H9 (cell line): ENCODE data around the gene IKBKG. TPM values are rescaled to one million over a fixed set of nuclear protein-coding genes. Genes with fewer than 3 reads are reported as not detected.

Source experiments
- DNase-seq: peaks from one replicate; pipeline ENCODE4 v3.0.0-alpha.2; 2017
- H2AFZ ChIP-seq: one replicate; pipeline ENCODE4 v1.6.1; 2013; ENCODE audit warnings: mild to moderate bottlenecking, low read length, control low read depth, moderate library complexity
- H2AK5ac ChIP-seq: 2 replicates; pipeline ENCODE4 v1.6.1; 2013; ENCODE audit warnings: low read length, control low read depth, mixed read lengths; ENCODE audit not compliant: insufficient read length
- H2BK120ac ChIP-seq: one replicate; pipeline ENCODE4 v1.6.1; 2013; ENCODE audit warnings: low read depth, mild to moderate bottlenecking, low read length, control low read depth, inconsistent platforms; ENCODE audit not compliant: poor library complexity, severe bottlenecking
- H2BK12ac ChIP-seq: 2 replicates; pipeline ENCODE4 v1.6.1; 2013; ENCODE audit warnings: low read length, control low read depth, mixed read lengths, low read depth; ENCODE audit not compliant: insufficient read length
- H2BK15ac ChIP-seq: 2 replicates; pipeline ENCODE4 v1.6.1; 2013; ENCODE audit warnings: low read depth, low read length, control low read depth
- H2BK20ac ChIP-seq: one replicate; pipeline ENCODE4 v1.6.1; 2013; ENCODE audit warnings: low read depth, mild to moderate bottlenecking, low read length, control low read depth, inconsistent platforms; ENCODE audit not compliant: poor library complexity, severe bottlenecking
- H2BK5ac ChIP-seq: 2 replicates; pipeline ENCODE4 v1.6.1; 2013; ENCODE audit warnings: low read length, control low read depth, mixed read lengths; ENCODE audit not compliant: insufficient read length
- H3K14ac ChIP-seq: 2 replicates; pipeline ENCODE4 v1.6.1; 2013; ENCODE audit warnings: low read length, control low read depth; ENCODE audit not compliant: insufficient read depth
- H3K18ac ChIP-seq: 2 replicates; pipeline ENCODE4 v1.6.1; 2013; ENCODE audit warnings: low read depth, mild to moderate bottlenecking, mixed read lengths, low read length, control low read depth; ENCODE audit not compliant: insufficient read length
- H3K23ac ChIP-seq: 2 replicates; pipeline ENCODE4 v1.6.1; 2013; ENCODE audit warnings: low read length, control low read depth, mixed read lengths, low read depth; ENCODE audit not compliant: insufficient read length
- H3K23me2 ChIP-seq: 2 replicates; pipeline ENCODE4 v1.6.1; 2013; ENCODE audit warnings: low read depth, mild to moderate bottlenecking, mixed read lengths, low read length, control low read depth; ENCODE audit not compliant: insufficient read length, poor library complexity, severe bottlenecking
- H3K27ac ChIP-seq: 2 replicates; pipeline ENCODE4 v1.5.1; 2013; ENCODE audit warnings: low read length, control low read depth, mixed read lengths, low read depth; ENCODE audit not compliant: insufficient read length
- H3K27me3 ChIP-seq: 2 replicates; pipeline ENCODE4 v1.6.1; 2013; ENCODE audit warnings: low read length, control low read depth, inconsistent platforms; ENCODE audit not compliant: insufficient read depth
- H3K4ac ChIP-seq: 2 replicates; pipeline ENCODE4 v1.6.1; 2013; ENCODE audit warnings: low read depth, mild to moderate bottlenecking, control low read depth, inconsistent platforms, low read length, moderate library complexity
- H3K4me1 ChIP-seq: 2 replicates; pipeline ENCODE4 v1.6.1; 2013; ENCODE audit warnings: low read length, control low read depth, inconsistent platforms; ENCODE audit not compliant: insufficient read depth
- H3K4me2 ChIP-seq: 2 replicates; pipeline ENCODE4 v1.6.1; 2013; ENCODE audit warnings: low read length, control low read depth, mixed read lengths; ENCODE audit not compliant: insufficient read length, insufficient read depth
- H3K56ac ChIP-seq: 2 replicates; pipeline ENCODE4 v1.6.1; 2013; ENCODE audit warnings: low read depth, mild to moderate bottlenecking, mixed read lengths, low read length, control low read depth; ENCODE audit not compliant: insufficient read length
- H3K79me1 ChIP-seq: 2 replicates; pipeline ENCODE4 v1.6.1; 2013; ENCODE audit warnings: low read depth, mild to moderate bottlenecking, moderate library complexity, low read length, control low read depth, inconsistent platforms; ENCODE audit not compliant: insufficient read depth, poor library complexity, severe bottlenecking
- H3K79me2 ChIP-seq: 2 replicates; pipeline ENCODE4 v1.6.1; 2013; ENCODE audit warnings: low read length, control low read depth, inconsistent platforms; ENCODE audit not compliant: insufficient read depth
- H3K9ac ChIP-seq: 2 replicates; pipeline ENCODE4 v1.6.1; 2013; ENCODE audit warnings: low read length, control low read depth, mixed read lengths; ENCODE audit not compliant: insufficient read length; ENCODE audit errors: extremely low read depth
- H3K9me3 ChIP-seq: one replicate; pipeline ENCODE4 v1.6.1; 2013; ENCODE audit warnings: low read depth, low read length, inconsistent platforms; ENCODE audit not compliant: control insufficient read depth
- H3T11ph ChIP-seq: one replicate; pipeline ENCODE4 v1.6.1; 2013; ENCODE audit warnings: mild to moderate bottlenecking, low read length, control low read depth, inconsistent platforms
- H4K20me1 ChIP-seq: one replicate; pipeline ENCODE4 v1.6.1; 2013; ENCODE audit not compliant: control insufficient read depth, insufficient read length, insufficient read depth
- H4K5ac ChIP-seq: 2 replicates; pipeline ENCODE4 v1.6.1; 2013; ENCODE audit warnings: low read depth, mild to moderate bottlenecking, mixed read lengths, low read length, control low read depth; ENCODE audit not compliant: insufficient read length
- H4K8ac ChIP-seq: replicated peaks from 2 replicates; pipeline ENCODE4 v1.6.1; 2013; ENCODE audit warnings: low read length, control low read depth, mixed read lengths, low read depth; ENCODE audit not compliant: insufficient read length
- H4K91ac ChIP-seq: 2 replicates; pipeline ENCODE4 v1.6.1; 2013; ENCODE audit warnings: low read depth, mild to moderate bottlenecking, moderate library complexity, mixed read lengths, low read length, control low read depth; ENCODE audit not compliant: insufficient read length
- H3K27ac Mint-ChIP-seq, 3 experiments: 2 replicates in 2 of 3; 3 replicates in 1 of 3; pipeline ENCODE4 v1.8.0; 2020 to 2021; ENCODE audit warnings: mixed read lengths in 3 of 3, mild to moderate bottlenecking in 1 of 3, moderate library complexity in 1 of 3
- H3K27me3 Mint-ChIP-seq: 2 replicates; pipeline ENCODE4 v1.8.0; 2021; ENCODE audit warnings: low read depth, mild to moderate bottlenecking, moderate library complexity, mixed read lengths
- H3K36me3 Mint-ChIP-seq, 3 experiments: 2 replicates in 2 of 3; 3 replicates in 1 of 3; pipeline ENCODE4 v1.8.0; 2020 to 2021; ENCODE audit warnings: low read depth in 3 of 3, mixed read lengths in 3 of 3; ENCODE audit not compliant: insufficient read depth in 1 of 3
- H3K4me1 Mint-ChIP-seq, 2 experiments: 2 replicates each; pipeline ENCODE4 v1.8.0; 2020; ENCODE audit warnings: mixed read lengths in 2 of 2
- H3K4me3 Mint-ChIP-seq, 2 experiments: 2 replicates in 1 of 2; 3 replicates in 1 of 2; pipeline ENCODE4 v1.8.0; 2020 to 2021; ENCODE audit warnings: mild to moderate bottlenecking in 2 of 2, mixed read lengths in 2 of 2, moderate library complexity in 1 of 2
- H3K9me3 Mint-ChIP-seq, 2 experiments: 2 replicates in 1 of 2; 3 replicates in 1 of 2; pipeline ENCODE4 v1.8.0; 2020; ENCODE audit warnings: mild to moderate bottlenecking in 2 of 2, mixed read lengths in 2 of 2, moderate library complexity in 1 of 2
- WGBS: extraction: QIAGEN DNeasy Blood & Tissue Kit; methylation state at CpG from one replicate; pipeline ENCODE4 v1.1.7; 2013; ENCODE audit warnings: missing lambda C conversion rate, low lambda C conversion rate, mixed read lengths; ENCODE audit not compliant: insufficient read length; ENCODE audit errors: extremely low coverage; 5-methylcytosine and 5-hydroxymethylcytosine counted together
- total RNA-seq: library from RNA; stranded (reverse); gene quantifications from 2 replicates; pipeline ENCODE4 v1.2.1, GENCODE V29; 2021
- TF ChIP-seq, protein P1 (sequence below): fragments of 200-600 bp; sonication (generic); conservative IDR thresholded peaks from 3 replicates; pipeline ENCODE4 v1.8.0; 2021; ENCODE audit warnings: antibody characterized with exemption, mild to moderate bottlenecking

Gene IKBKG
- total RNA-seq, 1 experiment from 2014 or later, result 17.8 TPM

DNA sequence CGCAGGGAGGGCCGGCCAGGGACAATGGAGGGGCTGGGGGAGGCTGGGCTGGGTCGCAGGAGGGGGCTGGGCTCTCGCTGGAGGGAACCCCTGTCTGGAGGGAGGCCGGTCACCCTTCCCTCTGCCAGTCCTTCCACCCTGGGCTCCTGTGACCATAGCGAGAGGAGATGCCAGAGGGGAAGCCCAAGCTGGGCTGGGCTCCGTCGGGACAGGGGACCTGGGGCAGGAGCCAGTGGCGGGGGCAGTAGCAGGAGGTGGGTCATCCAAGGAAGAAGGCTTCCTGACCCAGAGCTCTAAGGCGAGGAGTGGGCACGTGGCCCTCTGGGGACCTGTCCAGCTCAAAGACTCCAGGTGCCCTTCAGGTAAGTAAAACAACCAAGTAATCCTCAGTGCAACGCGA lies 54.8 kb downstream of the IKBKG start:
- Histone ChIP-seq H3K23me2 (no peaks in the 10 kb centered on the region), H3K56ac (no peak overlapping the region), H3T11ph (no peak overlapping the region), H3K14ac (no peak overlapping the region), H2BK12ac (no peak overlapping the region), H3K27ac (no peak overlapping the region), H2AK5ac (no peak overlapping the region), H4K8ac (no peak overlapping the region), H2AFZ (no peak overlapping the region), H2BK120ac (no peak overlapping the region), H3K79me2 (no peaks in the 10 kb centered on the region), H3K79me1 (no peaks in the 10 kb centered on the region), H4K5ac (no peak overlapping the region), H2BK5ac (no peak overlapping the region), H3K18ac (no peak overlapping the region), H3K9ac (no peak overlapping the region), H2BK20ac (no peak overlapping the region), H3K4ac (no peak overlapping the region), H2BK15ac (no peak overlapping the region), H3K4me1 (no peaks in the 10 kb centered on the region), H3K23ac (no peak overlapping the region), H3K27me3 (no peaks in the 10 kb centered on the region), H4K20me1 (no peaks in the 10 kb centered on the region), H3K9me3 (peaks cover 61% of the 10 kb centered on the region), H4K91ac (no peak overlapping the region), H3K4me2 (no peak overlapping the region)
- Mint-ChIP-seq H3K27ac (no peak overlapping the region), H3K4me1 (peaks cover 5 to 11% of the 10 kb centered on the region in 2 experiments), H3K36me3 (peaks cover 11 to 16% (median 11%) of the 10 kb centered on the region in 3 experiments), H3K27me3 (peaks cover 2% of the 10 kb centered on the region), H3K4me3 (no peak overlapping the region), H3K9me3 (peaks cover 75 to 80% of the 10 kb centered on the region in 2 experiments)
- no peak for DNase-seq
- TF ChIP-seq, protein P1, sequence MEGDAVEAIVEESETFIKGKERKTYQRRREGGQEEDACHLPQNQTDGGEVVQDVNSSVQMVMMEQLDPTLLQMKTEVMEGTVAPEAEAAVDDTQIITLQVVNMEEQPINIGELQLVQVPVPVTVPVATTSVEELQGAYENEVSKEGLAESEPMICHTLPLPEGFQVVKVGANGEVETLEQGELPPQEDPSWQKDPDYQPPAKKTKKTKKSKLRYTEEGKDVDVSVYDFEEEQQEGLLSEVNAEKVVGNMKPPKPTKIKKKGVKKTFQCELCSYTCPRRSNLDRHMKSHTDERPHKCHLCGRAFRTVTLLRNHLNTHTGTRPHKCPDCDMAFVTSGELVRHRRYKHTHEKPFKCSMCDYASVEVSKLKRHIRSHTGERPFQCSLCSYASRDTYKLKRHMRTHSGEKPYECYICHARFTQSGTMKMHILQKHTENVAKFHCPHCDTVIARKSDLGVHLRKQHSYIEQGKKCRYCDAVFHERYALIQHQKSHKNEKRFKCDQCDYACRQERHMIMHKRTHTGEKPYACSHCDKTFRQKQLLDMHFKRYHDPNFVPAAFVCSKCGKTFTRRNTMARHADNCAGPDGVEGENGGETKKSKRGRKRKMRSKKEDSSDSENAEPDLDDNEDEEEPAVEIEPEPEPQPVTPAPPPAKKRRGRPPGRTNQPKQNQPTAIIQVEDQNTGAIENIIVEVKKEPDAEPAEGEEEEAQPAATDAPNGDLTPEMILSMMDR, result no peak
- no CpG with 5 or more reads among the region's 13 CpGs for WGBS
